ENCODE results near the gene XRCC4. TPM values are rescaled to one million over a fixed set of nuclear protein-coding genes. Genes with fewer than 3 reads are reported as not detected.

The XRCC4 gene
- total and polyA plus RNA-seq, 11 donors, result 3.3 to 50.5 (median 8.0) TPM

GRCh38 chr5:83038924-83039323, 38.4 kb upstream of the XRCC4 start:
- H3K27me3 ChIP-seq, result no peaks in the 10 kb centered on the region
- peaks cover 0 to 18% (median 6%) of the 10 kb centered on the region in 12 donors for H3K4me1 ChIP-seq
- no peak overlapping the region for H3K27ac ChIP-seq
- no peak for TF ChIP-seq CTCF (IDR thresholded peaks at IDR 0.05)
- TF ChIP-seq POLR2A (IDR thresholded peaks at IDR 0.05), result no peak
- no peaks in the 10 kb centered on the region for H3K36me3 ChIP-seq
- intact Hi-C loops (cut with DNase I), result no loop called here
- WGBS, 4 donors, result 82 to 92% (median 87%) methylated on average over 3 of the region's 3 CpGs
- H3K4me3 ChIP-seq, result no peak overlapping the region
- H3K9me3 ChIP-seq, result no peaks in the 10 kb centered on the region
- ATAC-seq, result no peak
- no peak for DNase-seq

- intact Hi-C loops (cut with DNase I), result no loop called here
- Histone ChIP-seq H3K27ac (no peak overlapping the region), H3K27me3 (no peaks in the 10 kb centered on the region), H3K4me1 (no peaks in the 10 kb centered on the region), H3K4me3 (no peak overlapping the region), H3K36me3 (no peaks in the 10 kb centered on the region), H3K9me3 (no peaks in the 10 kb centered on the region)
- ATAC-seq, result no peak
- 90 to 97% (median 94%) methylated on average over 3 of the region's 3 CpGs for WGBS, 4 donors
- DNase-seq, result no peak
- no peak for TF ChIP-seq CTCF (IDR thresholded peaks at IDR 0.05)
- TF ChIP-seq POLR2A (IDR thresholded peaks at IDR 0.05), result no peak
These were observed 34.8 kb upstream of the XRCC4 start for GRCh38 chr5:83042507-83042906.

DNA sequence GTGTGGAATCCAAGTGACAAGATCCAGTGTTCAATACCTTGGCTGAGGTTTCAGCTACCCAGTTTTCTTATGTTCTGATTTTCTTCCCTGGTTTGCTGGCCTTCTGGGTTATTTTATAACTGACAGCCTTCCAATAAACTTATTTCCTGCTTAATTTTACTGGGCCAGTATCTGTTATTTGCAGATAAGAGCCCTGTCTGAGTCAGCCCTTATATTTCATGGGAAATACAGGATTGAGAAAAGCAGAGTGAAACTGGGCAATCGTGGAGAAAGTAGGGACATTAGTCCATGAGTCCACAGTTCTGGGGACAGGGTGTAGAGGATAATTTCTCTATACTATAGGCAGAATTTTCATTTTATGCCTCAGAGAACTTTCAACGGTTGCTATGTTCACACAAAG, 32.4 kb upstream of the XRCC4 start:
- H3K4me1 ChIP-seq, result no peaks in the 10 kb centered on the region
- peaks cover 0 to 5% (median 0%) of the 10 kb centered on the region in 9 donors for H3K36me3 ChIP-seq
- H3K27me3 ChIP-seq, result no peaks in the 10 kb centered on the region
- no peak for DNase-seq
- TF ChIP-seq CTCF (IDR thresholded peaks at IDR 0.05) (no peak), POLR2A (IDR thresholded peaks at IDR 0.05) (no peak)
- WGBS, 4 donors, result 66 to 72% (median 67%) methylated on average over 2 of the region's 2 CpGs
- intact Hi-C loops (cut with DNase I), result no loop called here
- no peak overlapping the region for H3K4me3 ChIP-seq
- no peak overlapping the region for H3K27ac ChIP-seq
- ATAC-seq, result no peak
- no peaks in the 10 kb centered on the region for H3K9me3 ChIP-seq

DNA sequence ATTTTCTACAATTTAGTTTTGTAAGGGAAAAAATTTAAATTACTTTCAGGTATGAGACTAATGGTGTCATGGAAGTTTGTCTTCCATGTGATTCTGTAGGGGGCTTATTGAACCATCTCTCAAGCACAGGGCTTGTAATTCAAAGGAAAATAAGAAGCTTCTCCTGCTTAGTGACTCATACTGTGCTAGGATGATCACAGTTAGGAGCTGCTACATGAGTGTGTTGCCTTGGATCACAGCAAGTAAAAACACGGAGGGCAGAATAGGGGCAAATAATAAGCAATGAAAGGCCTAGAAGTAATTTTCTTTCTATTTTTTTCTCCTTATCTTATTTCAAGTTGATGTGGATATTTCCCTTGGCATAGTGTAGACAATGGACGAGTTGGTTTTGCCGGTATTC, 29.1 kb upstream of the XRCC4 start:
- 63 to 79% (median 70%) methylated on average over 3 of the region's 3 CpGs for WGBS, 4 donors
- ATAC-seq (peak in 1 of 4 donors; percentile 24), DNase-seq (no peak)
- no peak overlapping the region for H3K27ac ChIP-seq
- no peak overlapping the region for H3K4me3 ChIP-seq
- no peaks in the 10 kb centered on the region for H3K9me3 ChIP-seq
- peaks cover 0 to 31% (median 12%) of the 10 kb centered on the region in 9 donors for H3K36me3 ChIP-seq
- peaks cover 0 to 12% (median 0%) of the 10 kb centered on the region in 12 donors for H3K4me1 ChIP-seq
- no peak for TF ChIP-seq CTCF (IDR thresholded peaks at IDR 0.05)
- TF ChIP-seq POLR2A (IDR thresholded peaks at IDR 0.05), result no peak
- H3K27me3 ChIP-seq, result no peaks in the 10 kb centered on the region
- intact Hi-C loops (cut with DNase I), result no loop called here

Data from heart left ventricle (tissue), 16 donors.